ENCODE results near the gene TBC1D5.

GRCh38 chr3:17221529-17221928, 520.9 kb downstream of the TBC1D5 start:
- TF ChIP-seq, protein P1, sequence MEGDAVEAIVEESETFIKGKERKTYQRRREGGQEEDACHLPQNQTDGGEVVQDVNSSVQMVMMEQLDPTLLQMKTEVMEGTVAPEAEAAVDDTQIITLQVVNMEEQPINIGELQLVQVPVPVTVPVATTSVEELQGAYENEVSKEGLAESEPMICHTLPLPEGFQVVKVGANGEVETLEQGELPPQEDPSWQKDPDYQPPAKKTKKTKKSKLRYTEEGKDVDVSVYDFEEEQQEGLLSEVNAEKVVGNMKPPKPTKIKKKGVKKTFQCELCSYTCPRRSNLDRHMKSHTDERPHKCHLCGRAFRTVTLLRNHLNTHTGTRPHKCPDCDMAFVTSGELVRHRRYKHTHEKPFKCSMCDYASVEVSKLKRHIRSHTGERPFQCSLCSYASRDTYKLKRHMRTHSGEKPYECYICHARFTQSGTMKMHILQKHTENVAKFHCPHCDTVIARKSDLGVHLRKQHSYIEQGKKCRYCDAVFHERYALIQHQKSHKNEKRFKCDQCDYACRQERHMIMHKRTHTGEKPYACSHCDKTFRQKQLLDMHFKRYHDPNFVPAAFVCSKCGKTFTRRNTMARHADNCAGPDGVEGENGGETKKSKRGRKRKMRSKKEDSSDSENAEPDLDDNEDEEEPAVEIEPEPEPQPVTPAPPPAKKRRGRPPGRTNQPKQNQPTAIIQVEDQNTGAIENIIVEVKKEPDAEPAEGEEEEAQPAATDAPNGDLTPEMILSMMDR (IDR thresholded peaks at IDR 0.05), result no peak
- no peak for TF ChIP-seq POLR2A (IDR thresholded peaks at IDR 0.05)
